H9 (cell line): ENCODE data around the gene AMDHD2. TPM values are rescaled to one million over a fixed set of nuclear protein-coding genes. Genes with fewer than 3 reads are reported as not detected.

Experiments
- DNase-seq: peaks from one replicate; pipeline ENCODE4 v3.0.0-alpha.2; 2017
- H2AFZ ChIP-seq: one replicate; pipeline ENCODE4 v1.6.1; 2013; ENCODE audit warnings: mild to moderate bottlenecking, low read length, control low read depth, moderate library complexity
- H2AK5ac ChIP-seq: 2 replicates; pipeline ENCODE4 v1.6.1; 2013; ENCODE audit warnings: low read length, control low read depth, mixed read lengths; ENCODE audit not compliant: insufficient read length
- H2BK120ac ChIP-seq: one replicate; pipeline ENCODE4 v1.6.1; 2013; ENCODE audit warnings: low read depth, mild to moderate bottlenecking, low read length, control low read depth, inconsistent platforms; ENCODE audit not compliant: poor library complexity, severe bottlenecking
- H2BK12ac ChIP-seq: 2 replicates; pipeline ENCODE4 v1.6.1; 2013; ENCODE audit warnings: low read length, control low read depth, mixed read lengths, low read depth; ENCODE audit not compliant: insufficient read length
- H2BK15ac ChIP-seq: 2 replicates; pipeline ENCODE4 v1.6.1; 2013; ENCODE audit warnings: low read depth, low read length, control low read depth
- H2BK20ac ChIP-seq: one replicate; pipeline ENCODE4 v1.6.1; 2013; ENCODE audit warnings: low read depth, mild to moderate bottlenecking, low read length, control low read depth, inconsistent platforms; ENCODE audit not compliant: poor library complexity, severe bottlenecking
- H2BK5ac ChIP-seq: 2 replicates; pipeline ENCODE4 v1.6.1; 2013; ENCODE audit warnings: low read length, control low read depth, mixed read lengths; ENCODE audit not compliant: insufficient read length
- H3K14ac ChIP-seq: 2 replicates; pipeline ENCODE4 v1.6.1; 2013; ENCODE audit warnings: low read length, control low read depth; ENCODE audit not compliant: insufficient read depth
- H3K18ac ChIP-seq: 2 replicates; pipeline ENCODE4 v1.6.1; 2013; ENCODE audit warnings: low read depth, mild to moderate bottlenecking, mixed read lengths, low read length, control low read depth; ENCODE audit not compliant: insufficient read length
- H3K23ac ChIP-seq: 2 replicates; pipeline ENCODE4 v1.6.1; 2013; ENCODE audit warnings: low read length, control low read depth, mixed read lengths, low read depth; ENCODE audit not compliant: insufficient read length
- H3K23me2 ChIP-seq: 2 replicates; pipeline ENCODE4 v1.6.1; 2013; ENCODE audit warnings: low read depth, mild to moderate bottlenecking, mixed read lengths, low read length, control low read depth; ENCODE audit not compliant: insufficient read length, poor library complexity, severe bottlenecking
- H3K27ac ChIP-seq: 2 replicates; pipeline ENCODE4 v1.5.1; 2013; ENCODE audit warnings: low read length, control low read depth, mixed read lengths, low read depth; ENCODE audit not compliant: insufficient read length
- H3K27me3 ChIP-seq: 2 replicates; pipeline ENCODE4 v1.6.1; 2013; ENCODE audit warnings: low read length, control low read depth, inconsistent platforms; ENCODE audit not compliant: insufficient read depth
- H3K4ac ChIP-seq: 2 replicates; pipeline ENCODE4 v1.6.1; 2013; ENCODE audit warnings: low read depth, mild to moderate bottlenecking, control low read depth, inconsistent platforms, low read length, moderate library complexity
- H3K4me1 ChIP-seq: 2 replicates; pipeline ENCODE4 v1.6.1; 2013; ENCODE audit warnings: low read length, control low read depth, inconsistent platforms; ENCODE audit not compliant: insufficient read depth
- H3K4me2 ChIP-seq: 2 replicates; pipeline ENCODE4 v1.6.1; 2013; ENCODE audit warnings: low read length, control low read depth, mixed read lengths; ENCODE audit not compliant: insufficient read length, insufficient read depth
- H3K56ac ChIP-seq: 2 replicates; pipeline ENCODE4 v1.6.1; 2013; ENCODE audit warnings: low read depth, mild to moderate bottlenecking, mixed read lengths, low read length, control low read depth; ENCODE audit not compliant: insufficient read length
- H3K79me1 ChIP-seq: 2 replicates; pipeline ENCODE4 v1.6.1; 2013; ENCODE audit warnings: low read depth, mild to moderate bottlenecking, moderate library complexity, low read length, control low read depth, inconsistent platforms; ENCODE audit not compliant: insufficient read depth, poor library complexity, severe bottlenecking
- H3K79me2 ChIP-seq: 2 replicates; pipeline ENCODE4 v1.6.1; 2013; ENCODE audit warnings: low read length, control low read depth, inconsistent platforms; ENCODE audit not compliant: insufficient read depth
- H3K9ac ChIP-seq: 2 replicates; pipeline ENCODE4 v1.6.1; 2013; ENCODE audit warnings: low read length, control low read depth, mixed read lengths; ENCODE audit not compliant: insufficient read length; ENCODE audit errors: extremely low read depth
- H3K9me3 ChIP-seq: one replicate; pipeline ENCODE4 v1.6.1; 2013; ENCODE audit warnings: low read depth, low read length, inconsistent platforms; ENCODE audit not compliant: control insufficient read depth
- H3T11ph ChIP-seq: one replicate; pipeline ENCODE4 v1.6.1; 2013; ENCODE audit warnings: mild to moderate bottlenecking, low read length, control low read depth, inconsistent platforms
- H4K20me1 ChIP-seq: one replicate; pipeline ENCODE4 v1.6.1; 2013; ENCODE audit not compliant: control insufficient read depth, insufficient read length, insufficient read depth
- H4K5ac ChIP-seq: 2 replicates; pipeline ENCODE4 v1.6.1; 2013; ENCODE audit warnings: low read depth, mild to moderate bottlenecking, mixed read lengths, low read length, control low read depth; ENCODE audit not compliant: insufficient read length
- H4K8ac ChIP-seq: replicated peaks from 2 replicates; pipeline ENCODE4 v1.6.1; 2013; ENCODE audit warnings: low read length, control low read depth, mixed read lengths, low read depth; ENCODE audit not compliant: insufficient read length
- H4K91ac ChIP-seq: 2 replicates; pipeline ENCODE4 v1.6.1; 2013; ENCODE audit warnings: low read depth, mild to moderate bottlenecking, moderate library complexity, mixed read lengths, low read length, control low read depth; ENCODE audit not compliant: insufficient read length
- H3K27ac Mint-ChIP-seq, 3 experiments: 2 replicates in 2 of 3; 3 replicates in 1 of 3; pipeline ENCODE4 v1.8.0; 2020 to 2021; ENCODE audit warnings: mixed read lengths in 3 of 3, mild to moderate bottlenecking in 1 of 3, moderate library complexity in 1 of 3
- H3K27me3 Mint-ChIP-seq: 2 replicates; pipeline ENCODE4 v1.8.0; 2021; ENCODE audit warnings: low read depth, mild to moderate bottlenecking, moderate library complexity, mixed read lengths
- H3K36me3 Mint-ChIP-seq, 3 experiments: 2 replicates in 2 of 3; 3 replicates in 1 of 3; pipeline ENCODE4 v1.8.0; 2020 to 2021; ENCODE audit warnings: low read depth in 3 of 3, mixed read lengths in 3 of 3; ENCODE audit not compliant: insufficient read depth in 1 of 3
- H3K4me1 Mint-ChIP-seq, 2 experiments: 2 replicates each; pipeline ENCODE4 v1.8.0; 2020; ENCODE audit warnings: mixed read lengths in 2 of 2
- H3K4me3 Mint-ChIP-seq, 2 experiments: 2 replicates in 1 of 2; 3 replicates in 1 of 2; pipeline ENCODE4 v1.8.0; 2020 to 2021; ENCODE audit warnings: mild to moderate bottlenecking in 2 of 2, mixed read lengths in 2 of 2, moderate library complexity in 1 of 2
- H3K9me3 Mint-ChIP-seq, 2 experiments: 2 replicates in 1 of 2; 3 replicates in 1 of 2; pipeline ENCODE4 v1.8.0; 2020; ENCODE audit warnings: mild to moderate bottlenecking in 2 of 2, mixed read lengths in 2 of 2, moderate library complexity in 1 of 2
- WGBS: extraction: QIAGEN DNeasy Blood & Tissue Kit; methylation state at CpG from one replicate; pipeline ENCODE4 v1.1.7; 2013; ENCODE audit warnings: missing lambda C conversion rate, low lambda C conversion rate, mixed read lengths; ENCODE audit not compliant: insufficient read length; ENCODE audit errors: extremely low coverage; 5-methylcytosine and 5-hydroxymethylcytosine counted together
- total RNA-seq: library from RNA; stranded (reverse); gene quantifications from 2 replicates; pipeline ENCODE4 v1.2.1, GENCODE V29; 2021
- TF ChIP-seq, protein P1 (sequence below): fragments of 200-600 bp; sonication (generic); conservative IDR thresholded peaks from 3 replicates; pipeline ENCODE4 v1.8.0; 2021; ENCODE audit warnings: antibody characterized with exemption, mild to moderate bottlenecking

Gene AMDHD2
- total RNA-seq, 1 experiment from 2014 or later, result 61.5 TPM

DNA sequence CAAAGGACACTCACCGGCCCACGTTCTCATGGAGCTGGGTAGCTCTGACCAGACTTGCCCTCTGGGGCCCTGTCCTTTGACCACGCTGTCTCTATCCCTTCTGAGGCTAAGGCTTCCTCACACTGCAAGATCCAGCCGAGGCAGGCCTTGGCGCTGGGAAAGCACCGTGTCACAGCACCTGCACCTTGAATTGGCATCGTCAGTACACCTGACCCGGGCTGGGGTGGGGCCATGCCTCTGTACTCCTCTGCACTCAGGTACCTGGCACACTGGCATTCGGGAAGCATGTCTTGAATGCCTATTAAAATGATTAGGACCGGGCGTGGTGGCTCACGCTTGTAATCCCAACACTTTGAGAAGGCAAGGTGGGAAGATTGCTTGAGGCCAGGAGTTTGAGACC is 39.2 kb upstream of the AMDHD2 start:
- Histone ChIP-seq H3K4me1 (no peaks in the 10 kb centered on the region), H2BK12ac (no peak overlapping the region), H3K79me2 (no peaks in the 10 kb centered on the region; the same call in 1 of the 2 replicates), H2BK20ac (no peak overlapping the region), H3K9ac (no peak overlapping the region), H4K91ac (no peak overlapping the region), H3K56ac (no peak overlapping the region), H3K23ac (no peak overlapping the region), H2BK15ac (no peak overlapping the region), H3K9me3 (no peaks in the 10 kb centered on the region), H3K14ac (no peak overlapping the region), H3K23me2 (no peaks in the 10 kb centered on the region), H3K18ac (no peak overlapping the region), H2BK120ac (no peak overlapping the region), H3K79me1 (no peaks in the 10 kb centered on the region), H3K4ac (no peak overlapping the region), H2AK5ac (no peak overlapping the region), H3K27me3 (no peaks in the 10 kb centered on the region), H2AFZ (no peak overlapping the region), H4K20me1 (peaks cover 4% of the 10 kb centered on the region), H3K27ac (no peak overlapping the region), H2BK5ac (no peak overlapping the region), H4K8ac (no peak overlapping the region), H3T11ph (no peak overlapping the region), H3K4me2 (no peak overlapping the region), H4K5ac (no peak overlapping the region)
- no CpG with 5 or more reads among the region's 12 CpGs for WGBS
- Mint-ChIP-seq H3K27me3 (peaks cover 14% of the 10 kb centered on the region), H3K27ac (no peak overlapping the region), H3K4me3 (no peak overlapping the region), H3K4me1 (peaks cover 7 to 9% of the 10 kb centered on the region in 2 experiments; a peak in 3 of 4 replicates), H3K9me3 (no peaks in the 10 kb centered on the region), H3K36me3 (no peaks in the 10 kb centered on the region; a peak in 1 of 7 replicates)
- TF ChIP-seq, protein P1, sequence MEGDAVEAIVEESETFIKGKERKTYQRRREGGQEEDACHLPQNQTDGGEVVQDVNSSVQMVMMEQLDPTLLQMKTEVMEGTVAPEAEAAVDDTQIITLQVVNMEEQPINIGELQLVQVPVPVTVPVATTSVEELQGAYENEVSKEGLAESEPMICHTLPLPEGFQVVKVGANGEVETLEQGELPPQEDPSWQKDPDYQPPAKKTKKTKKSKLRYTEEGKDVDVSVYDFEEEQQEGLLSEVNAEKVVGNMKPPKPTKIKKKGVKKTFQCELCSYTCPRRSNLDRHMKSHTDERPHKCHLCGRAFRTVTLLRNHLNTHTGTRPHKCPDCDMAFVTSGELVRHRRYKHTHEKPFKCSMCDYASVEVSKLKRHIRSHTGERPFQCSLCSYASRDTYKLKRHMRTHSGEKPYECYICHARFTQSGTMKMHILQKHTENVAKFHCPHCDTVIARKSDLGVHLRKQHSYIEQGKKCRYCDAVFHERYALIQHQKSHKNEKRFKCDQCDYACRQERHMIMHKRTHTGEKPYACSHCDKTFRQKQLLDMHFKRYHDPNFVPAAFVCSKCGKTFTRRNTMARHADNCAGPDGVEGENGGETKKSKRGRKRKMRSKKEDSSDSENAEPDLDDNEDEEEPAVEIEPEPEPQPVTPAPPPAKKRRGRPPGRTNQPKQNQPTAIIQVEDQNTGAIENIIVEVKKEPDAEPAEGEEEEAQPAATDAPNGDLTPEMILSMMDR, result no peak
- DNase-seq, result no peak
